Islet precursor cell (in vitro differentiated cells): ENCODE measurements around the gene BABAM1.
A peak's percentile ranks its signal among the peaks of the same experiment; 100 is the strongest.
"Not testable (repeated sequence)": the region's sequence is repeated elsewhere in the genome, so short reads cannot be mapped to it uniquely, and the experiment has no call there.

Source experiments
- DNase-seq: peaks from one replicate; pipeline ENCODE4 v3.0.0-alpha.2; 2018

The BABAM1 gene

DNA sequence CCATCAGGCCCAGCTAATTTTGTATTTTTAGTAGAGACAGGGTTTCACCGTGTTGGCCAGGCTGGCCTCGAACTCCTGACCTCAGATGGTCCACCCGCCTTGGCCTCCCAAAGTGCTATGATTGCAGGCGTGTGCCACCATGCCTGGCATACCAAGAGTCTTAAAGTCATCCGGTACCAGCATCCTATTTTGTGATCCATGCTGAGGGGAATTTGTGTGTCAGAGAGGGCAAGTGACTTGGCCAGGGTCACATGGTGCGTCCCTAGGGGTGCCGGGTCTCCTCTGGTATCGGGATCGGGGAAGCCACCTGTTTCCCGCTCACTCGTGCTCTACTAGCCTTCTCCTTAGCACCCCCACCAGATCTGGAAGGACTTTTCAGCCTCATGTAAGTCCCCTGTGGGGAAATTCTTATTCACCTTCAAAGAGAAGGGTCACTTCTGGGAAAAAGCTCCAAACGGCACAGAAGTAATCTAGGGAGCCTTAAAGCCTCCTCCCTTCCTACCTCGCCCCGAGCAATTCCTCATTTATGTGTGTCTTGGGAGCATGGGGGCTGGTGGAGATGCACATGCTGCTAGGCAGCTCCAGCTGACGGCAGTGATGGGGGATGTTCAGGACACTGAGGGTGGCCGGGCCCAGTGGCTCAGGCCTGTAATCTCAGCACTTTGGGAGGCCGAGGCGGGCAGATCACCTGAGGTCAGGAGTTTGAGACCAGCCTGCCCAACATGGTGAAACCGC lies 8.4 kb downstream of the BABAM1 start:
- DNase-seq, result no peak

DNA sequence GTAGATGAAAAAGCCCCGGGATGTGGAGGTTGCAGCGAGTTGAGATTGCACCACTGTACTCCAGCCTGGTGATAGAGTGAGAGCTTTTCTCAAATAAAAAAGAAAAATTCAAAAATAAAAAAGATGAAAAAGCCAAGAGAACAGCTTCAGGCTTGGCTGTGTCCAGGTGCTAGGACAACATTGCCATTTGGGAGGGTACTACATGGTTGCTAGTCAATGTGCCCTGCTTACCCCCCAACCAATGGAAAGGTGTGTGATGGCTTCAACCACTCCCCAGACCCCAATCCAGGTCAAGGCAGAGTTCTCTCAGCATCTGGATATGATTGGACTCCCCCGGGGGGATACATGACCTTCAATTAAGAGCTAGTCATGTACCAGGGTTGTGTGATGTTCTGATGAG lies 12.2 kb downstream of the BABAM1 start:
- no peak for DNase-seq

DNA sequence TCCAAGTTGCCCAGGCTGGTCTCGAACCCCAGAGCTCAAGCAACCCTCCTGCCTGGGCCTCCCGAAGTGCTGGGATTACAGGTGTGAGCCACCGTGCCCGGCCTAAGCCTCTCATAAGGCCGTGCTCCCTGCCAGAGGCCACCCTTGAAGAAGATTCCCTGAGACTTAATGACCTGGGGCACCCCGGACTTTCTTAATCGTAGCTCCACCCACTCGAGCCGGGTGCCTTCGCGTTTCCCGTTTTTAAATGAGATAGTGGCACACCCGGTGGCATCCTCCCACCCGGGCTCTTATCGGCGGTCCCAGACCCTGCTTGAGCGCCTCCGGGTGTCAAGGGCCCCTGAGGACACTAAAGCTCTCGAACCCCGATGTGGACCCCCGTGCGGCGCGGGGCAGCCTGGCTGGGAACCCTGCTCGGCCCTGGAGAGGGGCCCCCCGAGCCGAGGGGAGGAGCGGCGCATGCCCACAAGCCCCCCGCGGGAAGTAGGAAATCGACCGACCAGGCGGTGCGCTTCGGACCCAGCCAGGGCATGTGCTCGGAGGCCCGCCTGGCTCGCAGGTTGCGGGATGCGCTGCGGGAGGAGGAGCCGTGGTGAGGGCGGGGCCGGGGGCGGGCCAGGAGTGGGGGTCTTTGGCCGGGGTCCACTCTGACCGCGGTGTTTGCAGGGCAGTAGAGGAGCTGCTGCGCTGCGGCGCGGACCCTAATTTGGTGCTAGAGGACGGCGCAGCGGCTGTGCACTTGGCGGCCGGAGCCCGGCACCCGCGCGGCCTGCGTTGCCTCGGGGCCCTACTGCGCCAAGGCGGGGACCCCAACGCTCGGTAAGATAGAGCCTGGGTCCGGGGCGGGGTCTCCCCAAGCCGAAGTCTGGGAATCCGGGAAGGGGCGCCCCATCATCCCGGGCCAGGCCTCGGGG lies 14.4 kb downstream of the BABAM1 start, which contains the start of gene ANKLE1:
Gene ANKLE1 (plus strand): TSS at position 511 of the 914 bp plus-strand sequence. CDS start 20 bp downstream, at position 531.
- peak; percentile 69 for DNase-seq

DNA sequence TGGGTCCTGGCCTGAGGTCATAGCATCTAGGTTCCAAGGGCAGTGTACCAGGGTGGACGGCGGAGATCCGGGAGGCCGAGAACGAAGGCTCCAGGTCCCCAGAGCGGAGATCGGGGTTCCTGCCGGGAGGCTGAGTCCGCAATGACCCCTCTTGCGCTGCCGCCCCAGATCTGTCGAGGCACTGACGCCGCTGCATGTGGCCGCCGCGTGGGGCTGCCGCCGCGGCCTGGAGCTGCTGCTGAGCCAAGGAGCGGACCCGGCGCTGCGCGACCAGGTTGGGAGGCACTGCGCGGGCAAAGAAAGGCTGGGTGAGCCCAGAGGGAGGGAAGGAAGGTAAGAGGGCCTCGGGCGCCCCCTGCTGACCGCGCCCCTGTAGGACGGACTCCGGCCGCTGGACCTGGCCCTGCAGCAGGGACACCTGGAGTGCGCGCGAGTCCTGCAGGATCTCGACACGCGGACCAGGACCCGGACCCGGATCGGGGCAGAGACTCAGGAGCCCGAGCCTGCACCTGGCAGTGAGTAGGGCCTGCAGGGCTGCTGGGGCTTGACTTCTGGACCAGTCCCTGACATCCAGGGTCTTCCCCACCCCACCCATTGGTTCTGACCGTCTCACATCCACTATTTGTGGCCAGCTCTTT lies 15.4 kb downstream of the BABAM1 start:
- peak; percentile 96 for DNase-seq

DNA sequence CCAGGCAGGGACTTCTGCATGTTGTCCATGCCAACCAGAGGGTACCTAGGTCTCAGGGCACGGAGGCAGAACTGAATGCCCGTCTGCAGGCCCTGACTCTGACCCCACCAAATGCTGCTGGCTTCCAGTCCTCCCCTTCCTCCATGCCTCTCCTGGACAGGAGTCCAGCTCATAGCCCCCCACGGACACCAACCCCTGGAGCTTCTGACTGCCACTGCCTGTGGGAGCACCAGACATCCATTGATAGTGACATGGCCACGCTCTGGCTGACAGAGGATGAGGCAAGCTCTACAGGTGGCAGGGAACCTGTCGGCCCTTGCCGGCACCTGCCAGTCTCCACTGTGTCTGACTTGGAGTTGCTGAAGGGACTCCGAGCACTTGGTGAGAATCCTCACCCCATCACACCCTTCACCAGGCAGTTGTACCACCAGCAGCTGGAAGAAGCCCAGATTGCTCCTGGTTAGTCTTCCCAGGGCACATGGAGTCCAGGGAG lies 16.3 kb downstream of the BABAM1 start:
- peak; percentile 45 for DNase-seq

DNA sequence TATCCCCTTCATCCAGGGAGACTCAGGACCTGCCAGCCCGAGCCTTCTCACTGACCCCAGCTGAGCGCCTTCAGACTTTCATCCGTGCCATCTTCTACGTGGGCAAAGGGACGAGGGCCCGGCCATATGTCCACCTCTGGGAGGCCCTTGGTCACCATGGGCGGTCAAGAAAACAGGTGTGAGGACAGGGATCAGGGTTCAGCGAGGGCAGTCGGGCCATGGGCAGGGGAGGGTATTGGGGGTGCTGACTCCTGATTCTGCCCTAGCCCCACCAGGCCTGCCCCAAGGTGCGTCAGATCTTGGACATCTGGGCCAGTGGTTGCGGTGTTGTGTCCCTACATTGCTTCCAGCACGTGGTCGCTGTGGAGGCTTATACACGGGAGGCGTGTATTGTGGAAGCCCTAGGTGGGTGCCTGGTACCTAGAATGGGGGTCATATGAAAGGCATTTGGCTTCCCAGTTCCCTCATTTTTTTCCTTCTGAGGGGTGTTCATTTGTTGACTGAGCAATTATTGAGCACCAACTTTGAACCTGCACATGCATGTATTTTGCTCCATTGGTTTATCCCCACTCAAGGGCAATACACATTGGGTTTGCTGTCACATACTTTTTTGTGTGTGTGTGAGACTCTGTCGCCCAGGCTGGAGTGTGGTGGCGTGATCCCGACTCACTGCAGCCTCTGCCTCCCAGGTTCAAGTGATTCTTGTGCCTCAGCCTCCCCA lies 18.3 kb downstream of the BABAM1 start:
- DNase-seq, result peak; percentile 42

- DNase-seq, result peak; percentile 43
Measured at GRCh38 chr19:17286263-17286662, 19.0 kb downstream of the BABAM1 start.

DNA sequence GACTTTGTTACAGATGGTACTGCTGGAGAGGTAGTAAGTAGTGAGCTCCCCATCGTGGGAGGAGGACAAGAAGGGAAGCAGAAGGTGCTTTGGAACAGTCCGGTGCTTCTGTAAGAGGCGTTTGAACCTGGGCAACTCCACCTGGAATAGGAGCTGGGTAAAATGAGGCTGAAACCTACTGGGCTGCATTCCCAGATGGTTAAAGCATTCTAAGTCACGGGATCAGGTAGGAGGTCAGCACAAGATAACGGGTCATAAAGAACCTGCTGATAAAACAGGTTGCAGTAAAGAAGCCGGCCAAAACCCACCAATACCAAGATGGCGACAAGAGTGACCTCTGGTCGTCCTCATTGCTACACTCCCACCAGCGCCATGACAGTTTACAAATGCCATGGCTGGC lies 19.5 kb downstream of the BABAM1 start:
- DNase-seq, result peak; percentile 40

GRCh38 chr19:17289489-17289888 lies 22.2 kb downstream of the BABAM1 start:
- DNase-seq, result peak; percentile 93

DNA sequence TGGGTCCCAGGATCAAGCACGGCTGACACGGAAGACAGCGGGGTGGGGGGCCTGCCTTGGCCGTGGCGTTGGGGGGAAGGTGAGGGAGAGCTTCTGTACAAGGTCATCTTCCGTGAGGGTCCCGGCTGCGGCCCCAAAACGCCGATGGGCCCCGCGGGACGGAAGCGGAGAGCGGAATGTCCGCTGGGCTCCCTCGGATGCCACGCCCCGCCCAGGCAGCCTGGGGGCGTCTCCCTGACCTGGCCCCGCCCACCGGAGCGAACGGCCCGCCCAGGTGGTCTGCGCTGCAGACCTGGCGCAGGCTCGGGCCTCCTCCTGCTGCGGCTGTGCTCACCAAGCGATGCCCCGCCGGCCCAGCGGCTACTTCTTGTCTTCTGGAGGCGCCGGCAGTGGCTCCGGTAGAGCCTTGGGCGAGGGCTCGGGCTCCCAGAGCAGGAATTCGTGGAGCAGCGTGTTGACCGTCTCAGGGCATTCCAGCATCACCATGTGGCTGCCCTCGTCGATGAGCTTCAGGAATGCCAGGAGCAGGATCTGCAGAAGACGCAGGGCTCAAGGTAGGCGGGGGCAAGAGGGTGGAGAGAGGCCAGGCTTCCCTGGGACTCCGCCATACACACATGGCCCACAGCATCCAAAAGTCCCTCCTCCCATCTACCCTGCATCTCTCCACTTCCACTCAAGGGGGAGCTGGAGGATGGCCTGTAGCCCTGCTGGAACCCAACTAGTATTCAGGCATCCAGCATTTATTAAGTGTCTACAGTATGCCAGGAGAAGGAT lies 25.2 kb downstream of the BABAM1 start:
- peak; percentile 97 for DNase-seq

DNA sequence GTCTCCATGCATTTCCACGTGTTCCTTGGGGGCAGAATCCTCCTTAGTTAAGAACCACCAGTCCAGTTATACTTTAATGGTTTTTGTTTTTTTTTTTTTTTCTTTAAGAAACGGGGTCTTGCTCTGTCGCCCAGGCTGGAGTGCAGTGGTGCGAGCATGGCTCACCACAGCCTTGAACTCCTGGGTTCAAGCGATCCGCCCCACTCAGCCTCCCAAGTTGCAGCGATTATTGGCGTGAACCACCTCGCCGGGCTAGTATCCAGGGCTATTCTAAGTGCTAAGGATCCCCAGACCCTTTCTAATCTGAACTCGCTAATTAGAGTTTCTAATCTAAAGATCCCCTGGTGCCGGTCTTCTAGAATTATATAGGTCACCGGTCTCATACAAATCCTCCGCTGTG lies 26.4 kb downstream of the BABAM1 start:
- DNase-seq, result no peak

DNA sequence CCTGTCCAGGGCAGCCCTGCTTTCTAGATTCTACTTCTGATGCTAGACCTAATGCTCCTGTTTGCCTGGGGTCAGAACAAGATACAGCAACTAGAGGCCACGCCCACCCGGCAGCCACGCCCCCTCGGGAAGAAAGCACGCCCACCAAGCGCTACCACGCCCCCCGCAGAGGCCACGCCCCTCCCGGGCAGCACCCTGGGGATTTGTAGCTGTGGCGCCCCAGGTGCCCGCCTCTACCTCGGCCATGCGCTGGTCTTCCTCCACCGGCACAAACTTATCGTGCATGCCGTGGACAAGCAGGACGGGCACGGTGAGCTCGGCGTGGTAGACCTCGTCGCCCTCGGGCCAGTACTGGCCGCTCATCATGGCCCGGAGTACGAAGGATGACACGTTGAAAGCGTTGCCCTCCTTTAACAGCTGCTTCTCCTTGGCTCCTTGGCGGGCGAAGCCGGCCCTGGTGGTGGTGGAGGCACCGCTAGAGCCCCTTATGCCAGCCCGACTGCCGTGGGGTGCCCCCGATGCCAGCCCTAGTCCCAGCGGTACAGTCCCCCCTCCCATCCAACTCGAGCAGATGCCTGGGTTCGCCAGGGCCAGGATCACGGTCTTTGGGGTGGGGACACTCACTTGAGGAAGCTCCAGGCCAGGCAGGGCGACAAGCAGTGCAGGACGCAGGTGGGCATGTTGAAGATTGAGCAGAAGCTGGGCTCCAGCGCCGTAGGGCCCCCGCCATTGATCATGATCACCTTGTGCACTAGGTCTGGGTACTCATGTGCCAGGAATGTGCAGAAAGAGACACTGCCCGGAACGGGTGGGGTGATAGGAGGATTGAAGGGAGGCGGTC lies 27.0 kb downstream of the BABAM1 start:
- peak; percentile 88 for DNase-seq

DNA sequence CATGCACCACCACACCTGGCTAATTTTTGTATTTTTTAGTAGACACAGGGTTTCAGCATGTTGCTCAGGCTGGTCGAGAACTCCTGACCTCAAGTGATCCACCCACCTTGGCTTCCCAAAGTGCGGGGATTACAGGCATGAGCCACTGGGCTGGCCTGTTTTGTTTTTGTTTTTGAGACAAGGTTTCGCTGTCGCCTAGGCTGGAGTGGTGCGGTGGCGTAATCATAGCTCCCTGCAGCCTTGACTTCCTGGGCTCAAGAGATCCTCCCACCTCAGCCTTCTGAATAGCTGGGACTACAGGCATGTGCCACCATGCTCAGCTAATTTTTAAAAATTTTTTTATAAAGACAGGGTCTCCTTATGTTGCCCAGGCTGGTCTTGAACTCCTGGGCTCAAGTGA lies 28.3 kb downstream of the BABAM1 start:
- not testable (repeated sequence) for DNase-seq

- no peak for DNase-seq
Measured at GRCh38 chr19:17296273-17296672, 29.0 kb downstream of the BABAM1 start.

- DNase-seq, result peak; percentile 89
Measured at GRCh38 chr19:17296976-17297375, 29.7 kb downstream of the BABAM1 start.

DNA sequence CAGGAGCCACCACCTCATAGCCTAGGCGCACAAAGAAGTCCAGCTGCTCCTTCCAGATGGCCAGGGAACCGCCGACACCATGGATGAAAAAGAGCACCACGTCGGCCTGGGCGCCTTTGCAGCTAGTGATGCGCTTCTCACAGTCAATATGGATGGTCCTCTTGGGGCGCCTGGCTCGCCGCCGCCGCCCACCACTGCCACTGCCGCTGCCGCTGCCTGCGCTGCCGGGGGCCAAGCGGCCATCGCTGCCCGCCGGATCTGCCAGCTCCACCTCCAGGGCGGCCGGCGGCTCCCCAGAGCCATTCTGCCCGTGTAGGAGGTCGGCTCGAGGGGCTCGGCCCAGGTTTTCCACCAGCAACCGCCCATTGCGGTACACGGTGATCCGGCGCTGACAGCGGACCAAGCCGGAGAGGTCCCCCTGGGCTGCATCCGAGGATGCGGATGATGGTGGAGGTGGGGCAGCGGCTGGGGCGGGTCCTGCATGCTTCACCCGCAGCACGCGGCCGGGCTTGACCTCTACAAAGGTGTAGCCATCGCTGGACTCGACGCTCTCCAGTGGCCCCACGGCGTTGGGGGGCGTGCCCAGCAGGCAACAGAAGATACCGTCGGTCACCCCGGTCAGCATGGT lies 33.9 kb downstream of the BABAM1 start:
- no peak for DNase-seq

- peak; percentile 69 for DNase-seq
Measured at GRCh38 chr19:17302391-17303166, 35.3 kb downstream of the BABAM1 start.

DNA sequence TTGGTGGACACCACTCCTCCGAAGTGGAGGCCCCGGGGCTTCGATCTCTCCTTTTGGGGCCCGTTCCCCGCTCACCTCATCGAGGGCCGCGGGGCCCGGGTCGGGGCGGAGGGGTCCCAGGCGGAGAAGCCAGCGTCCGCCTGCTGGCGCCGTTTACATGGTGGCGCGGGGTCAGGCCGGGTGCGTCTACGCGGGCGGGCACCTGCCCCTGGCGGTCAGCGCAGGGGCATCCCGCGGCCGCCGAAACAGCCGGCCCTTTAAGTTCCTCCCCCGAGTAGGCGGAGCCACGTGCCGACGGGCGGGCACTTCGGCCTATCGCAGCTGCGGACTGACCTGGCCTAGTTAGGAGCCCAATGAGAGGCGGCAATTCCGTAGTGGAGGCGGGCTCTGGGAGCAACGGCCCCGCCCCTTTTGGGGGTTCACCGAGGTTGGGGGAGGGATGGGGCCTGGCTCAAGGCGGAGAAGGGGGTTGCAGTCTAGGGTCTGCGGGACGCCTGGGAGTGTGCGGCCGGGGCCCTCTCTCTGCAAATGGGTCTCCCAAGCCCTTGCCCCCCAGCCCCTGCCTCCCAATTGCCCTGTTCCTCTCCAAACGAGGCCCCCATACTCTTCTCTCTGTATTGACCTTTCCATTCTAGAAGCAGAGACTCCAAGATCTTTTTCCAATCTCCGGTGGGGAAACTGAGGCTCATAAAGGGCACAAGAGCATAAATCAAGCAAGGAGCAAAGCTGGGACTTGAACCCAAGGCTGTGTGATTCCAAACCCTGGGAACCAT lies 36.1 kb downstream of the BABAM1 start, which contains the start of gene ABHD8:
Gene ABHD8 (minus strand): TSS at position 259 of the 773 bp plus-strand sequence. CDS start 1,809 bp downstream, outside the sequence.
- DNase-seq, result peak; percentile 98

DNA sequence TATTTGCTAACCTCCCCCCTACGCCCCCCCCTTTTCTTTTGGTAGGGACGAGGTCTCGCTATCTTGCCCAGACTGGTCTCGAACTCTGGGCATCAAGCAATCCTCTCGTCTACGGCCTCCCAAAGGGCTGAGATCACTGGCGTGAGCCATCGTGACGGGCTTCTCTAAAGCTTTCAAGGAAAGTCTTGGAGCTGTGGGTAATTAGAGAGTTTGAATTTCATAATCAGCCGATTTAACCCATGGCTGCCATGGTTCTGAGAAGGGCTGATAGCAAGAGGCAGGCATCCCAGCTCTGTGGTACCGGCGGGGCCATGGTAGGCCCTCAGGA lies 36.7 kb downstream of the BABAM1 start:
- peak; percentile 43 for DNase-seq
